Measurements from ENCODE around the gene AGTRAP.

DNA sequence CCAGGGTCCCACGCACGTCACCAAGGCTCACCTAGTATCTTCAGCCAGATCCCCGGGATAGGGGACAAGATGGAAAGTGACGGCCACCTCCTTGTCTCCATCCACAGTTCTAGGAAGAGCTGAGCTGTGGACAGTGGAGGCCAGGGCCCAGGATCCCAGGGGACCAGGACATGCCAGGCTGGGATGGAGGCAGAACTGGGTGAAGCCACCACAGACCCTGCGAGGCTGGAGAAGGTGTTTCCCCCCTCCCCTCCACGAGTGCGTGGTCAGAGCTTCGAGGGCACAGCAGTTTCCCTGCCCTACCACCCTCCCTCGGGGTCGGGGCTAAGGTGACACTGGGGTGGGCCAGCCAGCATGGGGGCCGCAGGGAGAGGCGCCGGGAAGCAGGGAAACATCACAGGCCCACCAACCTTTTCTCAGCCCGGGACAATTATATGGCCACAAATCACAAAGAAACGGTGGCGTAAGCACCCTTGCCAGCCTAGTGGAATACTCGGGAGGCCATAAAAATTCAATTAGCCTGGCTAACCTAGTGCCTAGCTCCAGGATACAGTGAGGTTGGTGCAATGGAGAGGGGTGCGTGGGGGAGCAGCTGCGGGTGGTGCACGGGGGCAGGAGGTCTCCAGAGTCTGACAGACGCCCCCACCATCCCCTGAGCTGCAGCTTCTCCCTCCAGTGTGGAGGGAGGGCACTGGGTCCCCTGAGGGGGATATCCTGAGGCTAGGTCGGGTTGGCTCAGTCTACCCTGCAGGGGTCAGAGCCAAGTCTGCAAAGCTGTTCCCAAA lies 31.1 kb upstream of the AGTRAP start:
- TF ChIP-seq, protein P1, sequence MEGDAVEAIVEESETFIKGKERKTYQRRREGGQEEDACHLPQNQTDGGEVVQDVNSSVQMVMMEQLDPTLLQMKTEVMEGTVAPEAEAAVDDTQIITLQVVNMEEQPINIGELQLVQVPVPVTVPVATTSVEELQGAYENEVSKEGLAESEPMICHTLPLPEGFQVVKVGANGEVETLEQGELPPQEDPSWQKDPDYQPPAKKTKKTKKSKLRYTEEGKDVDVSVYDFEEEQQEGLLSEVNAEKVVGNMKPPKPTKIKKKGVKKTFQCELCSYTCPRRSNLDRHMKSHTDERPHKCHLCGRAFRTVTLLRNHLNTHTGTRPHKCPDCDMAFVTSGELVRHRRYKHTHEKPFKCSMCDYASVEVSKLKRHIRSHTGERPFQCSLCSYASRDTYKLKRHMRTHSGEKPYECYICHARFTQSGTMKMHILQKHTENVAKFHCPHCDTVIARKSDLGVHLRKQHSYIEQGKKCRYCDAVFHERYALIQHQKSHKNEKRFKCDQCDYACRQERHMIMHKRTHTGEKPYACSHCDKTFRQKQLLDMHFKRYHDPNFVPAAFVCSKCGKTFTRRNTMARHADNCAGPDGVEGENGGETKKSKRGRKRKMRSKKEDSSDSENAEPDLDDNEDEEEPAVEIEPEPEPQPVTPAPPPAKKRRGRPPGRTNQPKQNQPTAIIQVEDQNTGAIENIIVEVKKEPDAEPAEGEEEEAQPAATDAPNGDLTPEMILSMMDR (IDR thresholded peaks at IDR 0.05): no peak
- TF ChIP-seq POLR2A (IDR thresholded peaks at IDR 0.05): no peak

Measured in uterus (tissue), 2 donors.